GM18868 (cell line): ENCODE data around the gene PITPNM1.
"Not testable (repeated sequence)": the region's sequence is repeated elsewhere in the genome, so short reads cannot be mapped to it uniquely, and the experiment has no call there.

ENCODE experiments used
- ATAC-seq: cut with Tn5 transposase; IDR thresholded peaks from one replicate; pipeline ENCODE4 v1.9.1; 2021; ENCODE audit warnings: mild to moderate bottlenecking, moderate library complexity; ENCODE audit not compliant: unreplicated experiment

PITPNM1 gene

DNA sequence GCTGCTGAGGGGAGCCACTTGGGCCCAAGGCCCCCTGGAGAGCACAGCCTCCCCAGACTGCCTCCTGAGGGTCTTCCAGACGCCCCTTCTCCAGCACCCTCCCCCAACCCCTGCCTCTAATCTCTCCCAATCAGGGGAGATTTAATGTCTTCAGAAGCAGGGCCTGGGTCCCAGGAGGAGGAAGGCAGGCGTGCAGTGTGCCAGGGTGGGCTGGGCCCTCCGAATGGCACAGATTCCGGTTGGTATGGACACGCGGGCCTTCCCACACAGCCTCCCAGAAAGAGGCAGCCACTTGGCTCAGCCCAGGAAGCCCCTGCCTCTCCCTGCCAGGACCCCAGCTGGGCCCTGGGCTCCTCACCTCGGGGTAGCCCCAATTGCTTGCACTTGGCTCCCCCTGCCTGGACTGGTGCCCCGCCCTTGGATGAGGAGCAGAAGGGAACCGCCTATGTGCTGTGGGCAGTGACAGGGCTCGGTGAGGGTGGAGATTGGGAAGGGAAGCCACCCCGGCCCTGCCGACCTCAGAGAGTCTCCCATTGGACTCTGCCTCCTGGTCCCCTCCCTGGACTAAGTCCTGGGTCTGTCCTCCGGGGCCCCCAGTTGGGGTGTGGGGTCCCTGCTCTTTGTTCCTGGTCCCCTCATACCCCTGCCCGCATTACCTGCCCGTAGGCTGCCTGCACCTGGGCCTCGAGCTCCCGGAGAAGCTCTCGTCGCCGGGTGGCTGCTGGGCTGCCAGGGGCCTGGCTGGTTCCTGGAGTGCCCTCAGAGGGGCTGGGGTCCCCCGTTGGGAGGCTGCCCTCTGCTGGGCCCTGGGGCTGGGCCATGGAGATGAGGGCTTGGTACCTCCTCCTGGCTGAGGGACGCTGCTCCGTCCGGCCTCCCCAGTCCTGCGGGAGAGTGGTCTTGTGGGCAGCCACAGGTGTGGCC is 18.7 kb upstream of the PITPNM1 start:
- ATAC-seq, result no peak

DNA sequence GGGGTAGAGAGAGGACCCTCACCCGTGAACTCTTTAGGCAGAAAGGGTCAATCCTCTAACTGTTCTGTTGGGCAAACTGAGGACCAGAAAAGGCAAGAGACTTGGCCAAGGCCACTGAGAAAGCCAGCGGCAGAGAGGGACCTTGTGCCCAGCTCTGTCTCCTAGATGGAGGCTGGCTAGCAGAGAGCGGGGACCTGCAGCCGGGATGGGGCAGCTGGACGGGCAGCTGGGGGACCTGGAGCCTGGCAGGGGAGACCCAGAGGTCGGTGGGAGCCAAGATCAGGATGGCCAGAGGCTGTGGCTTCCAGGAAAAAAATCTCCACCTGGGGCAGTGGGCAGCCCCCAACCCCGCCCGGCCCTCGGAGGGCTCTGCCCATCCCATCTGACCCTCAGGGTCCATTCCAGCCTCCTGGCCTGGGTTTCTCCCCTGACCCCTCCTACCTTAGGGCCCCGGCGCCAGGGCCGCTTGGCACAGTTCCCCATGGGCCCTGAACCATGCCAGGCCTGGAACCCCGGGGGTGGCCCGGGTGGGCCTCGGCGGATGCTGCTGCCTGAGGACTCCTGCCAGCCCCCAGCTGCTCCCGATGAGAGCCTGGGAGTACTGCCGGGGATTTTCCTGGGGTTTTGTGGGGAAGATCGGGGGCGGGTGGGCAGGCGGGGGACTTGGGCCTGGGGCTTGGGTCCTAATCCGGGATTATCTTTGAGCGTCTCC is 17.8 kb upstream of the PITPNM1 start, which contains the start of gene CABP2:
CABP2 (minus strand) TSS at position 603 of the 712 bp plus-strand sequence; CDS start at position 483, 120 bp downstream.
- no peak for ATAC-seq

DNA sequence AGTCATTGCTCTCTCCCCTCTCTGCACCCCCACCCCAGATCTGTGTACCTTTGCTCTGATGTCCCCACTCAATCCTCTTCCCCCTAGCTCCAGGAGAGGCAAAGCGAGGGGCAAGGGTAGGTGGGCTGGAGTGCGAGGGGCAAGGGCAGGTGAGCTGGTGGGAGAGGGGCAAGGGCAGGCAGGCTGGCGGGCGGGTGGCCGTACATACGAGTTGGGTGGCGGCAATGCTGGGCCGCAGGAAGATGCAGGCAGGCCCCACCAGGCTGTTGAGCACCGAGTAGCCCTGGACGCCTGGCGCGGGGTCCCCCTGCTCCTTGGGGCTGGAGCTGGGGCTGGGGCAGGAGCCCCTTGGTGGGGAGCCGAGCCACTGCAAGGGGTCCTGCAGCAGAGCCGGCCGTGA is 17.2 kb upstream of the PITPNM1 start:
- ATAC-seq, result no peak

DNA sequence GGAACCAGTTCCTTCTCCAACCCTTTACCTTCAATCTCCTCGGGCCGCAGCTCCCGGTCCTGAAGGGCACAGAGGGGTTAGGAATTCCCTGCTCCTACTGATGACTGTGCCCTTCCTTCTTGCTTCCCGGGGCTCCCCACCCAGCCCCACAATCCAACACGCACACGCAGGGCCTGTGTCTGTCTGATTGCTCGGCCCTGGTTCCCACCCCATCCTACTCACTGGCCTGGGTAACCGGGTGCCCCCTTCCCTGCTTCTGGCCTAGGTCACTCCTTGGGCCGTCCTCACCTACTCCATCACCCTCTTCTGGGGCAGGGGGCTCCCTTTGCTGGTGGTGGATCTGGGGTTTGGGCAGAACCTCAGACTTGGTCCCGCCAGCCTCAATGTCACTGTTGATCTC is 16.8 kb upstream of the PITPNM1 start:
- ATAC-seq, result no peak

DNA sequence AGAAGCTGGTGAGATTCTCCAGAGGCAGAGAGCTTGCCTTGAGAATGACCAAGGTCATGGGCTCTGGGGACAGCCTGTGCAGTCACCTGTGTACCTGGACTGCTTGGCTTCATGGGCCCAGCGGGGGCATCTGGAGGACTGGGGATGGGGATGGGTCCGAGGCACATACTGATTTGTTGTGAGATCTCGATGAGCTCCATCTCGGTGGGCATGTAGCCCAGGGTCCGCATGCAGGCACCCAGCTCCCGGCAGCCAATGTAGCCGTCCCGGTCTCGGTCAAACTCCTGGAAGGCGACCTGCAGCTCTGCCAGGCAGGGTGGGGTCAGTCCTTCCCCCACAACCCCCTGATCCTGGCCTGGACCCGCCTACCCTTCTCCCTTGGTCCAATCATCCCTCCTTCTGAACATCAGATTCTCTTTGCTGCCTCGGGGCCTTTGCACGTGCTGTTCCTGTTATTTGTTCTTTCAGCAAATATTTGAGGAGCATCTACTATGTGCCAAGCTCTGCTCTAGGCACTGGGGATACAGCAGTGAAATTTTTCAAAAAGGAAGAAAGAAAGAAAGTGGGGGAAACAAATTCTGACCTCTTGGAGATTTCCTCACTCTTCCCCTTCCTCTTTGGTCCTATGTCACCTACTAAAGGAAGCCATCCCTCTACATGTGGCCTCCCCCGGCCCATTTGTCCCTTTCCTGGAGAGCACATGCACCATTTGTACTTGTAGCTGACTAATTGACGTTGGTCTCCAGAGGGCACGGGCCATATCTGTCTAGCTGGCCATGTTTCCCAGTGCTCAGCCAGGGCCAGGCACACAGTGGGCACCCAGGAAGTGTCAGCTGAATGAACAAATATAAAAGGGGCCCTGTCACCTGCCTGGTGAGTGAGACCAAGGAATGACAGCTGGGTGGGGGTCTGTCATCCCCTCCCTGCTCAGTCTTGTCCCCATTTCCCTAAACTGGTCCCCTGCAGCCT is 16.0 kb upstream of the PITPNM1 start:
- no peak for ATAC-seq

DNA sequence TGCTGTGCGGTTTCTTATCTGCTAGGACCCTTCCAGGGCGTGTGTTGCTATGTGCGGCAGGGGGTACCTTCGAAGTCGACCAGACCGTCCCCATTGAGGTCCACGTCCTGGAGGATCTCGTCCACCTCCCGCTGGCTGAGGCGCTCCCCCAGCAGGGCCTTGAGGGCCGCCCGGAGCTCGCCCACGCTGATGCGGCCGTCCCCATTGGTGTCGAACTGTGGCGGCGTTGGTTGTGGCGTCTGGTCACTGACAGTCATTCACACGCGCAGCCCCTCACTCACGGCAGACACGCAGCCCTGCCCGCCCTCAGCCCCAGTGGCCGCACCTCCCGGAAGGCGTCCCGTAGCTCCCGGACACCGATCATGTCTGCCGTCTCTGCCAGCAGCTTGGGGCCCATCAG is 14.6 kb upstream of the PITPNM1 start:
- no peak for ATAC-seq

DNA sequence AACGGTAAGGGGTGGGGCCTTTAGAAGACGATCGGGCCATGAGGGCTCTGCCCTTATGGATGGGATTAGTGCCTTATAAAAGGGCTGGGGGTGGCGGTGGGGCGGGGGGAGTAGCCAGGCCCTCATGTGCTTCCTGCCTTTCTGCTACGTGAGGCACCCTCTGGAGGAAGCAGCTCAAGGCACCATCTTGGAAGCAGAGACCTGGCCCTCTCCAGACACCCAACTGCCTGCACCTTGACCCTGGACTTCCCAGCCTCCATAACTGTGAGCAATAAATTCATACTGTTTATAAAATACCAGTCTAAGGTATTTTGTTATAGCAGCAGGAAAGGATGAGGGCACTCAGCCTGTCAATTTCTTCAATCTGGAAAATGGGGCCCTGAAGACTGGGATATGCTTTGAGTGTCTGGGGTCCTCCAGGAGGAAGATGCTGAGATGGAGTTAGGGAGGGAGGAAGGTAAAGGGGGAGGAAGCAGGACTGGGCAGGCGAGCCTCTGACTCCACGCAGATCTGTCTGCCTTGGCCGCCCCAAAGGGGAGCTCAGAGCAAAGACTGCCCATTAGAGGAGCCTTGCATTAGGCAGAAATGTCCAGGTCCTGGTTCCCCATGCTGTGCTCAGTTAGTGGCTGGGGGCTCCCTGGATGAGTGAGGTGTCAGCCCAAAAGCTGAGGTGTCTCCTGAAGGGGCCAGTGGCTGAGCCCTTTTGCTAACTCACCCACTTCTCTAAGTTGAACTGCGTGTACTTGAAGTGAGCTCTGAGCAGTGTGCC is 12.8 kb upstream of the PITPNM1 start:
- no peak for ATAC-seq

DNA sequence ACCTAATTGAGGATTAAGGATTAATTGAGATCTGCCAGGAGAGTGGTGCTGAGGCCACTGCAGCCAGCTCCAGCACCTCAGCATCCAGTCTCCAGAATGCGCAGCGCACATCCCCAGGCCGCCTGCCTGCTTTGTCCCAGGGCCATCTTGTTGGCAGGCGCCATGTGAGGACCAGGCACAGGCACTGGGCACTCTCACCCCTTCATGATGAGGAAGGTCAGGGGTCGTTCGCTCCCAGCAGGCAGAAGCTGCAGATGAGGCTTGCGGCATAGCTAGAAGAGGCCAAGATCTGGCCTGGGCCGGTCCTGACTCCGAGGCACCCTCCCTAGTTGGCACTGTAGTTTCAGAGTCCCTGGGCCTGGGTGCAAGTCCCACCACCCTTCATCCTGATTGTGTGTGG is 11.6 kb upstream of the PITPNM1 start:
- ATAC-seq, result no peak

DNA sequence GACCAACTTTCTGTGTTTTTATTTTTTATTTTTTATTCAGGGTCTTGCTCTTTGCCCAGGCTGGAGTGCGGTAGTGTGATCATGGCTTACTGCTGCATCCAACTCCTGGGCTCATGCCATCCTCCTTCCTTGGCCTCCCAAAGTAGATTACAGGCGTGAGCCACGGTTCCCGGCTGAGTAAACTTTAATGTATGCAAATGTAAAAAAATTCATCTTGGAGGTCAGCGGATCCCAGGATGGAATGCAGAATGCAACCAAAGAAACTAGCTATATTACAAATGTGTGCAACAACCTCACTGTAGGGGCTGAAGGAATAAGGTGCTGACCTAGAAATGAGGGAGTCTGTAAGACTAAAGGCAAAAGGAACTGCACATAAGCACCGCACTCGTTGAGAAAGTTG is 9.0 kb upstream of the PITPNM1 start:
- no peak for ATAC-seq

DNA sequence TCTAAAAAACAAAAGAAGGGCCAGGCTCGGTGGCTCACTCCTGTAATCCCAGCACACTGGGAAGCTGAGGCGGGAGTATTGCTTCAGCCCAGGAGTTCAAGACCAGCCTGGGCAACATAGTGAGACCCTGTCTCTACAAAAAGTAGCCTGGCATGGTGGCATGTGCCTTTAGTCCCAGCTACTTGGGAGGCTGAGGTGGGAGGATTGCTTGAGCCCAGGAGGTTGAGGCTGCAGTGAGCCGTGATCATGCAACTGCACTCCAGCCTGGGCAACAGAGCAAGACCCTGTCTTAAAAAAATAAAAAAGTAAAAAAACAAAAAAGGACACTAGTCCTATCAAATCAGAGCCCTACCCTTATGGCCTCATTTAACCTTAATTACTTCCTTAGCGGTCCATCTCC is 6.4 kb upstream of the PITPNM1 start:
- not testable (repeated sequence) for ATAC-seq

DNA sequence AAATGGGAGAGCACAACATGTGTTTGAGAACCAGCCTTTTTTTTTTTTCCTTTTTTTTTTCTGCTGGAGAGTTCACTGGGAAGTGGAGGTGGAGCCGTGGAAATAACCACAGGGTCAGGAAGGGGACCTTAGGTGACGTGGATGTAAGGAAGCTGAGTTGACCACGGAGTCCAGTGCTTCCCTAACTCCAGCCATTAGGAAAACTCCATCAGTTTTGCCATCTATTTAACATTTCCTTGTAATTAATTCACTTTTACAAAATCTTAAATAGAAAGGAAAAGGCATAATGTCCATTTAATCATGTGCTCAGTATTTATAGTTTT is 4.8 kb upstream of the PITPNM1 start:
- ATAC-seq, result no peak

DNA sequence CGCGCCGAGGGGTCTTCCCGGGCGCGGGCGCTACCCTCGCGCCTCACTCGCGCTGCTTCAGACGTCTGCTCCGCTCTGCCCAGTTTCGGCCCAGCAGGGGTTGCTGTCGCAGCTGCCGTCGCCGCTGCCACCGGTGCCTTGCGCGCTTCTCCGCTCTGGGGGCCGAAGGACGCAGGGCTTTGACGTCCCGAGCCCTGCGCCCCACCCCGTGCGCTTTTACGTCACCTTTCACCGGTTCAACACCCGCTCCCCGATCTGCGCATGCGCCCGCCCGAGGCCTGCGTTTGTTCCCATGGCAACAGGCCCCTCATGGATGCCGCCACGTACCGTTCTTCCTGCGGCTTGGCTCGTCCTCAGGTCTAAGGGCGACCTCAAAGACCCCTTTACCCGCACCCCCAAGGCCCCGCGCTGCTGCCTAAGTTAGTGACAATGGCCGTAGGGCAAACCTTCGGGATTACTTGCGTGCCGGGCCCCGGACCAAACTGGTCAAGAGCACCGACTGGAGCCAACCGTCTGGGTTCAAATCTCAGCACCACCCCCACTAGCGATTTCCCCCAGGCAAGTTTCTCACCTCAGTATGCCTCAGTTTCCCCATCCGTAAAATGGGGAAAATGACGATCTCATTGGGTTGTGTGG is 3.4 kb upstream of the PITPNM1 start:
- ATAC-seq, result peak; percentile 42

DNA sequence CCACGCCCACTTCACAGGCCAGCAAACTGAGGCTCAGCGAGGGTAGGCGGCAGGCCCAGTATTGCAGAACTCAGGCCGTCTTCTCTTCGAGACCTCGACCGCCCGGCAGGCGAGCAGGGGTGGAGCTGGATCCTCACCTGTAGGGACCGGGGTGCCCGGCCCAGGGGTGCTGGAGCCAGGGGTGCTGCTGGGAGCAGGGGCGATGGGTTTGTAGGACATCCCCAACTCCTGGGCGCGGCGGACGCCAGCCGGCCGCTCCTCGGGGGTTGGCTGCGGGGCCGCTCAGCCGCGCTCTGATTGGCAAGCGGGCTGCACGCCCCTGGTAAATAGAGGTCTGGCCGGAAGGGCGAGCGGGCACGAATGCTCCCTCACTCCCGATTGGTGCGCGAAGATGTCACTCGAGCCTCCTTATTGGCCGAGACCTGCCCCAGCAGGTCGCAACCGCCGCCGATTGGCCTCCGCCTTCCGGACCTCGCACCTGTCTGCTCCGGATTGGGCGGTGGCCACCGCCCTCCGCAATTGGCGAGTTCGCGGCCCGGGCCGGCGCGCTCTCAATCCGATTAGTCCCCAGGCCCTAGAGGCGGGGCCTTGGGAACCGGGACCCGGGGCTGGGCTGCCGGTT is 2.8 kb upstream of the PITPNM1 start, which contains the start of gene CDK2AP2:
CDK2AP2 (minus strand) TSS at position 299 of the 622 bp plus-strand sequence; CDS start at position 219, 80 bp downstream.
- ATAC-seq, result peak; percentile 76

DNA sequence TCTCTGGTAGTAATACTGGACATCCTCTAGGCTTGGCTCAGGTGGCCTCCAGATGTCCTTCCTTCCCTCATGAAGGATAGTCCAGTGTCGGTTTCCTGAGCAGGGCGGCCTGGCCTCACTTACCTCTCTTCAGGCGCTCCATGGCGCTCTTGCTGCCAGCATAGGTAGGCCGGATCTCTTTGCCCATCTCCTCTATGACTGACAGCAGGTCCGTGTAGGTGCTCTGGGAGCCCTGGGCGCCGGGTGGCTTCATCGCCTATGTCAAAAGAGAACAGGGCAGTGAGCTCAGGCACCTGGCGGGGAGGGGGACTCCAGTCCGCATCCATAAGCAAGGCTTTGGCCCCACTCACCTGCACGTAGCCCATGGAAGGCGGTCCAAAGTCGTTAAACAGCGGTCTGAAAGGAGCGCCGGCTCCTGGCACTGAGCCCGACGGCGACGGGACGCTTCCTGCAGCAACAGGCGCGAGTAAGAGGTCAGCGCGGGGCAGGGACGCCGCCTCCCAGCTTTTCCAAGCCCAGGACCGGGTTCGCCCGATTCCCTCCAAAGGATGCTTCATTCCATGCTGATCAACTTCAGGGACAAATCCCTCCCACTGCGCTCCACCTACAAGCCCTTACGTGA is 2.2 kb upstream of the PITPNM1 start:
- ATAC-seq, result no peak

DNA sequence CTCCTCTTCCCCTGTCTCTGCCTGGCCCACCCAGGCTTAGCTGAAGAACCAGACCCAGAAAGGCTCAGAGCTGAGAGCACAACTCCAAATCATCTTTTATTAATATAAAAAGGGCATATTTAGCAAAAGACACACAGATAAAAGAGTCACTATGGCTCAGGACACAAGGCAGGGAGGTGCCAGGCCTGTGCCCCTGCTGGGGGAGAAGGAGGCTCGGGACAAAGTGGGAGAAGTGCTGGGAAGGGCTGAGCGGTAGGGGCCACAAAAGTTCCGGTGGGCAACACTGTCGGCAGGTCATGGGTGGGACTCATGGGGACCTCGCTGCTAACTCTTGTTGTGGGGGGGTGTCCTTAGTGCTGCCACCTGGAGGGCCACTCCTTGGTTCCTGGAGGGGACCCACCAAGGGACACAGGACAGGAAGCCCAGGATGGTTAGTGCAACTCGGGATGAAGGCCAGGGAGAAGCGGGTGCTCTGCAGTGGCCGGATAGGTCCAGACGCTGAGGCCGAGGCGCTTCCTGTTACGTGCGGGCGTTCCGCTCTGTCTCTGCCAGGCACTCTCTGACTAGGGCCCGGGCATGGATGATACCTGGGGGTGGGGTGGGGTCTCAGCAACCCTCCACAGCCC is 1.4 kb upstream of the PITPNM1 start:
- no peak for ATAC-seq

DNA sequence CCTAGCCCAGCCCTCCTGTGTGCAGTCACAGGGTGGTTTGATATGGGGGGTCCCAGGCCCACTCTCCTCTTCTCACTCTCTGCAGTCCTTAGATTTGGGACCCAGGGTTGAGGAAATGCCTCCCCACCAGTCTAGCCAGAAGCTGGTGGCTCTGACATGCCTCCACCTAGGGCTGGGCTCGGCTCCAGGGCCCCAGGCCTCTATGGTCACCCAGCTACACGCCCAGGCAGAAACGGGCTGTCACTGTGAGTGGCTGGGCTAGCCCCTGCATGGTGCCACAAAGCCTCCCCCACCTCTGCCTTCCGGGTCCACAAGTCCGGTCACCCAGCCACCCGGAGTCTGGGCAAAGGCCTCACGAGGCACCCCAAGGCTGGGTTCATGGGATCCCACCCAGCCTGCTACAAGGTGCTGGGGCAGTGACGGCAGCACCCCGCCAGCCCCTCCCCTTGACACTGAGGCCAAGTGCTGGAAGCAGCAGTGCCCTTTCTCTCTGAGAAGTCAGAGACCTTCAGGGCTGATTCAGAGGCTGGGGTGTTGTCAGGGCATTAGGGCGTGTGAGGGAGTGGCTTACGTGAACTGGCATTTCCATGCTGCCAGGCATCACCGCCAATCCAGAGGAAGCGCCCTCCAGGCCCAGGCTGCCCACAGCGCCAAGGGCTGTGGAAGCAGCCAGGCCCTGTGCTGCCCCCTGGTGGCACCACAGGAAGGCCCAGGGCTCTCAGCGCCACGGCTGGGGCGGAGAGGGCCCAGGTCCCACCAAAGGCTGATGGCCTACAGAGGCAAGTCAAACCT is 638 bp upstream of the PITPNM1 start:
- no peak for ATAC-seq
